NT2/D1 (cell line): Measurements from ENCODE around the gene CCDC38.

Experiments used
- SUZ12 ChIP-seq: IDR thresholded peaks from 2 replicates; pipeline ENCODE4 v1.6.1; 2011; ENCODE audit not compliant: insufficient read length, insufficient read depth; ENCODE audit errors: extremely low read depth
- YY1 ChIP-seq: IDR thresholded peaks from 2 replicates; pipeline ENCODE4 v1.6.1; 2011; ENCODE audit not compliant: insufficient read length, insufficient read depth
- ZNF274 ChIP-seq: IDR thresholded peaks from 2 replicates; pipeline ENCODE4 v1.6.1; 2011; ENCODE audit warnings: mild to moderate bottlenecking, low read depth, low read length

- TF ChIP-seq SUZ12 = no peak
- no peak for TF ChIP-seq YY1
- no peak for TF ChIP-seq ZNF274
Measured at GRCh38 chr12:95960241-95960640, 17.8 kb upstream of the CCDC38 start.
